BLaER1 treated with 17β-estradiol and CSF1 and Interleukin-3, amounts not matched to agents 10 nM and 100 nM (cell line): ENCODE measurements around the gene DLGAP4.

Experiments used
- H3K27ac ChIP-seq, 11 experiments: shearing (Covaris generic); formaldehyde crosslinking; 2 replicates each; pipeline ENCODE4 v1.8.1; 2022
- H3K27me3 ChIP-seq, 11 experiments: shearing (Covaris generic); formaldehyde crosslinking; 2 replicates each; pipeline ENCODE4 v1.8.1; 2022
- H3K36me3 ChIP-seq, 11 experiments: shearing (Covaris generic); formaldehyde crosslinking; 2 replicates each; pipeline ENCODE4 v1.8.1; 2022
- H3K4me1 ChIP-seq, 10 experiments: shearing (Covaris generic); formaldehyde crosslinking; 2 replicates each; pipeline ENCODE4 v1.8.1; 2022
- H3K4me2 ChIP-seq, 11 experiments: shearing (Covaris generic); formaldehyde crosslinking; 2 replicates each; pipeline ENCODE4 v1.8.1; 2022
- H3K4me3 ChIP-seq, 10 experiments: shearing (Covaris generic); formaldehyde crosslinking; 2 replicates each; pipeline ENCODE4 v1.8.1; 2022
- H3K9ac ChIP-seq, 11 experiments: shearing (Covaris generic); formaldehyde crosslinking; 2 replicates each; pipeline ENCODE4 v1.8.1; 2022
- H3K9me3 ChIP-seq, 11 experiments: shearing (Covaris generic); formaldehyde crosslinking; replicated peaks in 1 of 11; 2 replicates each; pipeline ENCODE4 v1.8.1; 2022
- H4K20me1 ChIP-seq, 11 experiments: shearing (Covaris generic); formaldehyde crosslinking; 2 replicates each; pipeline ENCODE4 v1.8.1; 2022
- Cebpa-rat ChIP-seq, 11 experiments: shearing (Covaris generic); IDR thresholded peaks; 2 replicates each; pipeline ENCODE4 v1.8.1; 2022

DLGAP4 gene

GRCh38 chr20:36465109-36466080, 159.3 kb downstream of the DLGAP4 start:
- H3K4me2 ChIP-seq, result peak overlapping the region; percentile 49 to 100 (median 97)
- H3K9ac ChIP-seq, result peak overlapping the region in 5 of 11 experiments; percentile 8 to 61 (median 48); a peak in 9 of 22 replicates
- peaks cover 0 to 18% (median 7%) of the 10 kb centered on the region in 11 experiments; a peak in 9 of 22 replicates for H3K36me3 ChIP-seq
- H3K9me3 ChIP-seq, result no peaks in the 10 kb centered on the region
- H3K27ac ChIP-seq, result peak overlapping the region in 6 of 11 experiments; percentile 1 to 54 (median 40); a peak in 8 of 22 replicates
- TF ChIP-seq Cebpa-rat (IDR thresholded peaks at IDR 0.05), result no peak
- peak overlapping the region in 1 of 10 experiments; percentile 14; a peak in 1 of 20 replicates for H3K4me3 ChIP-seq
- no peaks in the 10 kb centered on the region for H3K27me3 ChIP-seq
- H4K20me1 ChIP-seq, result peaks cover 71 to 81% (median 79%) of the 10 kb centered on the region in 11 experiments
- peaks cover 80 to 87% (median 83%) of the 10 kb centered on the region in 10 experiments for H3K4me1 ChIP-seq

GRCh38 chr20:36466089-36466488, 159.9 kb downstream of the DLGAP4 start:
- Histone ChIP-seq H3K4me1 (peaks cover 82 to 88% (median 85%) of the 10 kb centered on the region in 10 experiments), H3K27me3 (no peaks in the 10 kb centered on the region), H3K4me3 (no peak overlapping the region), H3K36me3 (peaks cover 0 to 20% (median 7%) of the 10 kb centered on the region in 11 experiments; a peak in 9 of 22 replicates), H3K9me3 (no peaks in the 10 kb centered on the region), H3K9ac (peak overlapping the region in 3 of 11 experiments; percentile 27 to 41 (median 38); a peak in 5 of 22 replicates), H4K20me1 (peaks cover 78 to 88% (median 86%) of the 10 kb centered on the region in 11 experiments), H3K4me2 (peak overlapping the region; percentile 49 to 99 (median 84)), H3K27ac (peak overlapping the region in 3 of 11 experiments; percentile 7 to 54 (median 49); a peak in 3 of 22 replicates)
- TF ChIP-seq Cebpa-rat (IDR thresholded peaks at IDR 0.05), result no peak

DNA sequence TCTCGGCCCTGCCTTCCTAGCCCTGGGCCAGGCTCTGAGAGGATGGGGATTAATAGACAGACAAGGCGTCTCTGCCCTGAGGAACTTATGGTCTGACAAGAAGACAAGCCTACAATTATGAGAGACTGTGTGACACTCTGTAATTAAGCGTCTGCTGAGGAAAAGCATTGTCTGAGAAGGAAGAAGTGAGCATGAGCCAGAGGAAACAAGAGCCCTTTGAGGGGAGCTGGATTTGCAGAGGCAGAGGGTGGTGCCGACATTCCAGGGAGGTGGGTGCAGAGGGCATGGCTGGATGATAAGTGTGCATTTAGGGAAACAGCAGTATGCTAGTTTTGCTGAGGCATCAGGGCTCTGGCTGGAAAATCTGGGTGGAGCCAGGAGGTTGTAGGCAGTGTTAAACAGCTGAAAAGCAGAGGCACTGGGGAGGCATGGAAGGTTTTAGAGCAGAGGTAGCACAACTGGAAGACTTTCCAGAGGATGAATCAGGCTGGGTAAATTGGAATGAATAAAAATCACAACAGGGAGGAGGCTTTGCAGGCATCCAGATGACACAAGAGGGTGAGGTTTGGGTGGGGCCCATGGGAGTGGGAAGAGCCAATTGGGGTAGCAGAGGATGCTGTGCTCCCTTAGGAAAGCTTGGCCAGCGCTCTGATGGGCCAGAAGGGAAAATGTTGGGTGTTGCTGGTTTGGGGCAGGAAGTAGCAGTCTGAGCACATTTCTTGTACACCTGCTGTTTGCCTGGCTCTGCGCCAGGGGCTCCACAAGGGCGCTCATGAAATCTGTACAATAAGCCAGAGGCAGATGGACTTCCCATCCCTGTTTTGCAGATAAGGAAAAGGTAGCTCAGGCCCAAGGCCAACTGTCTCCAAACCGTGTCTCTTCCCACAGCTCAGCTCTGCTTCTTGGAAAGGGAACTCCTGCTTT, 161.2 kb downstream of the DLGAP4 start:
- Histone ChIP-seq H3K36me3 (peaks cover 0 to 20% (median 8%) of the 10 kb centered on the region in 11 experiments; a peak in 10 of 22 replicates), H3K27me3 (no peaks in the 10 kb centered on the region), H4K20me1 (peaks cover 78 to 100% (median 98%) of the 10 kb centered on the region in 11 experiments), H3K4me2 (peak overlapping the region; percentile 49 to 99 (median 84)), H3K4me3 (no peak overlapping the region; a peak in 1 of 20 replicates), H3K9ac (peak overlapping the region in 1 of 11 experiments; percentile 47; a peak in 1 of 22 replicates), H3K27ac (peak overlapping the region in 1 of 11 experiments; percentile 0; a peak in 1 of 22 replicates), H3K4me1 (peaks cover 94 to 100% (median 96%) of the 10 kb centered on the region in 10 experiments), H3K9me3 (no peaks in the 10 kb centered on the region)
- no peak for TF ChIP-seq Cebpa-rat (IDR thresholded peaks at IDR 0.05)

DNA sequence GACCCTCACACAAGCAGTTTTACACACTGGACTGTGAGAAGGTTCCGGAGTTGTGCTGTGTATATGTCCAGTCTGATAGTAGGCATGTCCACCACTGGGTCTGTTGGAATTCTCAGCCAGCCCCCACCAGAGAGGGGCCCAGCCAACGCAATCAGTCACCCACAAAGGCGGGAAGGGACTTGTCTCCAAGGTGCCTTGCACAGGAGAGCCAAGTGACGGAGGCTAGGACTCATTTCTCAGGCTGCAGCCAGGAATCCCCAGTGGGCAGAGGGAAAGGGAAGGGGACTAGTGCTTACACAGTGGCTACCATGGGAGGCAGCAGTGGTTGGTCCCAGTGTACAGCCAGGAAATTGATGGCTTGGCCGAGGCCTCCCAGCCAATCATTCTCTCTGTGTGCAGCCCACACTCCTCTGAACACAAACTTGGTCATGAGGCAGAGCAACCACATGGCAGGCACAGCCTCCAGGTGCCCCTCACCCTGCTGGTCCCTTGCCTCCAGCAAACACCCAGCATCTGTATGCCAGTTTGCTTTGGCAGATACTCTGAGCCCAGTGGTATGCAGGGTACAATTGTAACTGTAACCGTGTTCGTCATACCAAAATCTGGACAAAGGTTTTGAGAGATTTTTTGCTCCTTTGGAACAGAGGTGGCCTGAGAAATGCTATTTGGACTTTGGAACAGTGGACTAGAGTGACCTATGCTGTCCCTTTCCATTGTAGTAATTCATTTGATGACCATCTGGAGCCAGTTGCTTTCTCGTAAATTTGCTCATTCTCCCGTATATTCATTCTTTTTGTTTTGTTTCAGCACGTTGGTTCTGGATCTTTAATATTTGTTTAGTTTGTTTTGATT, 162.2 kb downstream of the DLGAP4 start:
- TF ChIP-seq Cebpa-rat (IDR thresholded peaks at IDR 0.05), result no peak
- H3K36me3 ChIP-seq, result peaks cover 0 to 21% (median 12%) of the 10 kb centered on the region in 11 experiments; a peak in 11 of 22 replicates
- H3K27me3 ChIP-seq, result no peaks in the 10 kb centered on the region
- H4K20me1 ChIP-seq, result peaks cover 69 to 100% (median 99%) of the 10 kb centered on the region in 11 experiments
- no peak overlapping the region for H3K4me3 ChIP-seq
- H3K9me3 ChIP-seq, result no peaks in the 10 kb centered on the region
- H3K9ac ChIP-seq, result no peak overlapping the region; a peak in 1 of 22 replicates
- H3K4me1 ChIP-seq, result peaks cover 94 to 99% (median 96%) of the 10 kb centered on the region in 10 experiments
- peak overlapping the region; percentile 49 to 99 (median 84) for H3K4me2 ChIP-seq
- no peak overlapping the region for H3K27ac ChIP-seq

- Histone ChIP-seq H3K36me3 (peaks cover 0 to 32% (median 21%) of the 10 kb centered on the region in 11 experiments; a peak in 14 of 22 replicates), H4K20me1 (peaks cover 64 to 100% (median 100%) of the 10 kb centered on the region in 11 experiments; a peak in 21 of 22 replicates)
- no peak for TF ChIP-seq Cebpa-rat (IDR thresholded peaks at IDR 0.05)
Observed at GRCh38 chr20:36469973-36470372, 163.8 kb downstream of the DLGAP4 start.

DNA sequence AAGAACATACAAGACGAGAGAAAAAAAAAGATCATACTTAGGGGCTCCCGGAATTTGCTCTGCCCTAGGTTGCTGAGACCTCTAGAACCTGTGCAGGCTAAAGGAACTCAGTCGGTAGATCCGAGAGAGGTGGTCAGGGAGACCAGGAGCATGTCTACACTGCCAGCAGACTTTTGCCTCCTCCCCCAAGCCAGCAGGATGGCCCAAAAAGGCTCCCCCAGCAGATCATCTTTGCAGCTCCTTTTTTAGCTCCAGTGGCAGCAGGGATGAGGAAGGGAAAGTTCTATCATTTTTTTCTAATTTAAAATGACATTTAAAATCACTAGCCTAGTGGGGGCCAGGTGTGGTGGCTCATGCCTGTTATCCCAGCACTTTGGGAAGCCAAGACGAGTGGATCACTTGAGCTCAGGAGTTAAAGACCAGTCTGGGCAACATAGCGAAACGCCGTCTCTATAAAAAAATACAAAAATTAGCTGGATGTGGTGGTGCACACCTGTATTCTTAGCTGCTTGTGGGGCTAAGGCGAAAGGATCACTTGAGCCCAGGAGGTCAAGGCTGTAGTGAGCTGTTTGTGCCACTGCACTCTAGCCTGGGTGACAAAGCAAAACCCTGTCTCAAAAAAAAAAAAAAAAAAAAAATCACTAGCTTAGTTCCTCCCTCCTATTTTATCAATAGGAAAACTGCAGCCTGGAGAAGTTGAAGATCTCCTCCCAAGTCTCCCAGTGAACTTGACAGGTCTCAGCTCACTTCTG, 165.9 kb downstream of the DLGAP4 start:
- TF ChIP-seq Cebpa-rat (IDR thresholded peaks at IDR 0.05), result no peak
- Histone ChIP-seq H3K36me3 (peaks cover 0 to 38% (median 19%) of the 10 kb centered on the region in 11 experiments; a peak in 17 of 22 replicates), H4K20me1 (peaks cover 43 to 100% (median 96%) of the 10 kb centered on the region in 11 experiments; a peak in 21 of 22 replicates), H3K27me3 (no peaks in the 10 kb centered on the region), H3K9me3 (no peaks in the 10 kb centered on the region), H3K4me2 (peak overlapping the region; percentile 32 to 86 (median 58)), H3K4me3 (peak overlapping the region in 3 of 10 experiments; percentile 7 to 10 (median 9); a peak in 2 of 20 replicates), H3K9ac (peak overlapping the region in 10 of 11 experiments; percentile 24 to 64 (median 51); a peak in 18 of 22 replicates), H3K4me1 (peaks cover 58 to 77% (median 60%) of the 10 kb centered on the region in 10 experiments), H3K27ac (peak overlapping the region; percentile 43 to 80 (median 68); a peak in 20 of 22 replicates)

More at GRCh38 chr20:36469973-36470372, 163.8 kb downstream of the DLGAP4 start:
- Histone ChIP-seq H3K4me3 (no peak overlapping the region), H3K9ac (0 out of 22 replicates have a peak overlapping the region, but pooled peaks of 1 of the 11 experiments have one; percentile 39), H3K9me3 (no peaks in the 10 kb centered on the region), H3K4me1 (peaks cover 79 to 98% (median 81%) of the 10 kb centered on the region in 10 experiments), H3K4me2 (peak overlapping the region; percentile 15 to 86 (median 43)), H3K27me3 (no peaks in the 10 kb centered on the region), H3K27ac (peak overlapping the region in 2 of 11 experiments; percentile 22 to 23; a peak in 1 of 22 replicates)
